ENCODE results near the gene MARK3. TPM values are rescaled to one million over a fixed set of nuclear protein-coding genes. Genes with fewer than 3 reads are reported as not detected.

MARK3 gene
- total RNA-seq, 4 donors from 2014 or later = 44.4 to 112 (median 67.5) TPM

GRCh38 chr14:103534576-103535061 lies 149.4 kb downstream of the MARK3 start:
- Histone ChIP-seq H3K4me1 (peaks cover 20 to 86% (median 41%) of the 10 kb centered on the region in 3 donors), H3K27me3 (no peaks in the 10 kb centered on the region), H3K4me3 (no peak overlapping the region), H3K36me3 (peaks cover 0 to 58% (median 4%) of the 10 kb centered on the region in 3 donors), H3K27ac (peak overlapping the region; percentile 58 to 81 (median 76)), H3K9me3 (no peaks in the 10 kb centered on the region)
- no peak for DNase-seq
- no peak for TF ChIP-seq CTCF (IDR thresholded peaks at IDR 0.05)
- TF ChIP-seq POLR2A (IDR thresholded peaks at IDR 0.05) = no peak
- intact Hi-C loops (cut with DNase I) = no loop called here
- WGBS, 2 donors = 60 to 82% methylated on average over 1 to 2 of the region's 22 CpGs

- intact Hi-C loops (cut with DNase I) = no loop called here
- H3K27me3 ChIP-seq = no peaks in the 10 kb centered on the region
- no peak overlapping the region for H3K4me3 ChIP-seq
- WGBS, 2 donors = 60 to 91% methylated on average over 1 to 3 of the region's 21 CpGs
- H3K36me3 ChIP-seq = peaks cover 0 to 56% (median 4%) of the 10 kb centered on the region in 3 donors
- no peak for DNase-seq
- H3K4me1 ChIP-seq = peaks cover 16 to 86% (median 41%) of the 10 kb centered on the region in 3 donors
- TF ChIP-seq POLR2A (IDR thresholded peaks at IDR 0.05) (no peak), CTCF (IDR thresholded peaks at IDR 0.05) (no peak)
- no peaks in the 10 kb centered on the region for H3K9me3 ChIP-seq
- H3K27ac ChIP-seq = peak overlapping the region; percentile 58 to 81 (median 76)
Observed at GRCh38 chr14:103535081-103535890, 150.1 kb downstream of the MARK3 start.

- H3K27me3 ChIP-seq = no peaks in the 10 kb centered on the region
- intact Hi-C loops (cut with DNase I) = no loop called here
- H3K27ac ChIP-seq = peak overlapping the region; percentile 47 to 81 (median 76)
- peaks cover 0 to 49% (median 4%) of the 10 kb centered on the region in 3 donors for H3K36me3 ChIP-seq
- 66 to 88% methylated on average over 3 to 7 of the region's 11 CpGs for WGBS, 2 donors
- no peaks in the 10 kb centered on the region for H3K9me3 ChIP-seq
- DNase-seq = no peak
- no peak overlapping the region for H3K4me3 ChIP-seq
- TF ChIP-seq CTCF (IDR thresholded peaks at IDR 0.05) (no peak), POLR2A (IDR thresholded peaks at IDR 0.05) (no peak)
- H3K4me1 ChIP-seq = peaks cover 21 to 86% (median 43%) of the 10 kb centered on the region in 3 donors
Observed at GRCh38 chr14:103535891-103536565, 150.8 kb downstream of the MARK3 start.

GRCh38 chr14:103536693-103537092 lies 151.5 kb downstream of the MARK3 start:
- TF ChIP-seq POLR2A (IDR thresholded peaks at IDR 0.05) (no peak), CTCF (IDR thresholded peaks at IDR 0.05) (no peak)
- Histone ChIP-seq H3K27ac (peak overlapping the region in 3 of 4 donors; percentile 75 to 87 (median 78)), H3K4me3 (no peak overlapping the region), H3K9me3 (no peaks in the 10 kb centered on the region), H3K27me3 (no peaks in the 10 kb centered on the region), H3K36me3 (peaks cover 0 to 42% (median 4%) of the 10 kb centered on the region in 3 donors), H3K4me1 (peaks cover 28 to 86% (median 50%) of the 10 kb centered on the region in 3 donors)
- WGBS, 2 donors = 63 to 70% methylated on average over 4 to 5 of the region's 9 CpGs
- no peak for DNase-seq
- intact Hi-C loops (cut with DNase I) = no loop called here
